Limb (tissue), 2 donors: ENCODE measurements around the gene FBLN2.
"Not testable (repeated sequence)": the region's sequence is repeated elsewhere in the genome, so short reads cannot be mapped to it uniquely, and the experiment has no call there.

Experiments
- DNase-seq, 2 donors: peaks; one replicate each; pipeline ENCODE4 v3.0.0-alpha.2; 2016; ENCODE audit errors: extremely low spot score in 2 of 2

Gene FBLN2

DNA sequence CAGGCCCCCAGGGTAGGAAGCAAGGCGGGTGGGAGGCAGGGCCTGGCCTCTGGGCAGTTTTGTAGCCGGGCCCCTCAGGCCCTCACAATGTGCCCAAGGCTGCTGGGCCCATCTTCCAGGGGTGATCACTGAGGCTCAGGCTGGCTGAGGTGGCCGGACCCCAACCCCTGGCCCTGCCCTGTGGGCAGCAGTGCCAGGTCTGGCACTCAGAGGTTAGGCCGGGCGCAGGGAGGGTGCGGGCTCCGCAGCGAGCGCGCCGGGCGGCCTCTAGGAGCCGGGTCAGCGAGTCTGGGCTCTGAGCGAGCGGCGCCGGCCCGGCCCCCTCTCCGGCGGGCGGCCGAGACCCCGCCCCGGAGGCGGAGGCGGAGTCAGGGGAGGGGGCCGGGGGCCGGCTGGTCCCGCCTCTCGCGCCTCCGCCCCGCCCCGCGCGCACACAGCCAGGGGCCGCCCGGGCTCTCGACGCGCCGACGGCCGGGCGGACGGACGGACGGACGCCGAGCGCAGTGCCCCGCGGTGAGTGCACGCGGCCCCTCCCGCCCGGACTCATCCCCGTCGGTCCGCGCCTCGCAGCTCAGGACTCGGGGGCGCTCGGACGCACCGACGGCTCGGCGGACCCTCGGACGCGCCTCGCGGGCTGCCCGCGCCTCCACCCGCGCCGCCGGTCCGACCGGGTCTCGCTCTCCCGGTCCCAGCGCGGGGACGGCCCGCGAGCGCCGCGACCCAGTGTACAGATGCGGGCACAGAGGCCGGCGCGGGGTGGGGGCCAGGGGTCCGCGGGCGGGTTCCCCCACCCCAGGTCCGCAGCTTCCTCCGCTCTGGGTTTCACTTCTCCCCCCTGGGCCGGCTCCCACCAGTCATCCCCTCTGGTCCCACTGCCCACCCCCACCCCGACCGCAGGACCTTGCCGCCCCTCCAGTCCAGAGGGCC is at the start of gene FBLN2:
Gene FBLN2, plus strand, starts transcription at position 430 of the 927 bp plus-strand sequence. CDS start 21,231 bp downstream, outside the sequence.
- DNase-seq: peak; percentile 57 to 80

DNA sequence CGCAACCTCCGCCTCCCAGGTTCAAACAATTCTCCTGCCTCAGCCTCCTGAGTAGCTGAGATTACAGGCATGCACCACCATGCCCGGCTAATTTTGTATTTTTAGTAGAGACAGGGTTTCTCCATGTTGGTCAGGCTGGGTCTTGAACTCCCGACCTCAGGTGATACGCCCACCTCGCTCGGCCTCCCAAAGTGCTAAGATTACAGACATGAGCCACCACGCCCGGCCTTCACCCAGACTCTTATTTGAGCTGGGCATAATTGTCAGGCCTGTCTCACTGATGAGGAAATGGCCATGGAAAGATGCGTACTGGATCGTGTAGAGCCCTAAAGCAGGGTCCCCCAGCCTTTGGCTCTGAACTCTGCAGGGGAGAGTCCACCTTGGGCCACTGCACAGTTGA is 49.7 kb upstream of the FBLN2 start:
- DNase-seq: not testable (repeated sequence)

DNA sequence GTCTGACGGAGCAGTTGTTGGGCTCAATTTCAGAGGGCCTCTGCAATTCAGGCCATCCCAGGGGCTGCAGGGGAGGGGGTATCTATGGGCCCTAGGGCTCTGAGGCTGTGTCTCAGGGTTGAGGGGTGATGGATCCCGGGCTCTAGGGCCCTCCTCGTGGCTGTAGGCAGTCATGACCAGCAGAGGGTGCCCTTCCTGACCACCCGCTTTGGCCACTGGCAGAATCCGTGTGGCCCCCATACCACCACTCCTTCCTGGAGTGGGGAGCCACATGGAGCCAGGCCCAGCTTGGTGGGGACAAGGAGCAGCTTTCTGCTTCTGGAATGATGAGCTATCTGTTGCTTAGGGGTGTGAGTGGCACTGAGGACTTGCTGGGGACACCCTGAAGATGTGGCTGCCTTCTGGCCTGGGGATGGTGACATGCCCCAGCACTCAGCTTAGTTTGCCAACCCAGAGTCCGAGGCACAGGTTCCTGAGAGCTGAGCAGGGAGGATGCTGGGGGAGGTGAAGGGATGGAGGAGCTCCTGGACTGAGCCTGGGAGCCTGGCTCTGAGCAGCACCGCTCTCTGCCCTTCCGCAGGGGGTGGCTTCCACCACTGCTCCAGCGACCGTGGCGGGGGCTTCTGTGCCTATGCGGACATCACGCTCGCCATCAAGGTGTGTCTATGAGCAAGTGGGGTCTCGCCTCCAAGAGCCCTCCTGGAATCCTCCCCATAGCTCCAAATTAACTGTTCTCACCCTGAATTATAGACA is 48.6 kb upstream of the FBLN2 start:
- no peak for DNase-seq

DNA sequence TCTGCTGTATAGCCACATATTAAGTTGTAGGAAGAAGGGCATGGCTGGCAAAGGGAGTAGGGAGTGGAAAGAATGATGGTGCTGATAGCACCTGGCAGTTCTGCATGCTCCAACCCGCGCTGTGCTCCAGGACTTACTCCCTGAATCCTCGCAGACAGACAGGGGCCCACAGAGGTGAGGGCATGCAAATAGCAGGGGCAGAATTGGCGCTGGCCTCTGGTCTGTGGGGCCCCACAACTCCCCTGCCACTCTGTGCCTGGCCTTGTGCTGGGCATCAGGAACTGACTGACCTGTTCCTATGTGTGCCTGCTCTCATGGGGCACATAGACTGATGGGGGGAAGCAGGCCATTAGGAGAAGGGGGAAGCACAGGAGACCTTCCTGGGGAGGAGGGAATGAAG is 47.9 kb upstream of the FBLN2 start:
- DNase-seq: no peak

DNA sequence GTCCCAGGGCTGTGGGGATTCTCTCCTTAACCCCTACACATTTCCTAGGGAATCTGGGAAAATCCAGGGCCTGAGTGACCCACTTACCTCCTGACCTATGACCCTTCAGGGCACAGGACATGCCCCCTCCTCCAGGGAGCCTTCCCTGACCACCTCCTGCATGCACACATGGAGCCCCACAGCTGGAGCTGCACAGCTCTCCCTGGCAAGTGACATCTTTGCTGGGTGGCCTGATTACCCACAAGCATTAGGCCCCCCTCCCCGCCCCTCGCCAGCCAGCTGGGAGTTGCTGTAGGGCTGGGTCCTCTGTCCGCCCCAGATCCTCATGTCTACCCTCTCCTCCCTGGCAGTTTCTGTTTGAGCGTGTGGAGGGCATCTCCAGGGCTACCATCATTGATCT is 47.4 kb upstream of the FBLN2 start:
- DNase-seq: no peak

DNA sequence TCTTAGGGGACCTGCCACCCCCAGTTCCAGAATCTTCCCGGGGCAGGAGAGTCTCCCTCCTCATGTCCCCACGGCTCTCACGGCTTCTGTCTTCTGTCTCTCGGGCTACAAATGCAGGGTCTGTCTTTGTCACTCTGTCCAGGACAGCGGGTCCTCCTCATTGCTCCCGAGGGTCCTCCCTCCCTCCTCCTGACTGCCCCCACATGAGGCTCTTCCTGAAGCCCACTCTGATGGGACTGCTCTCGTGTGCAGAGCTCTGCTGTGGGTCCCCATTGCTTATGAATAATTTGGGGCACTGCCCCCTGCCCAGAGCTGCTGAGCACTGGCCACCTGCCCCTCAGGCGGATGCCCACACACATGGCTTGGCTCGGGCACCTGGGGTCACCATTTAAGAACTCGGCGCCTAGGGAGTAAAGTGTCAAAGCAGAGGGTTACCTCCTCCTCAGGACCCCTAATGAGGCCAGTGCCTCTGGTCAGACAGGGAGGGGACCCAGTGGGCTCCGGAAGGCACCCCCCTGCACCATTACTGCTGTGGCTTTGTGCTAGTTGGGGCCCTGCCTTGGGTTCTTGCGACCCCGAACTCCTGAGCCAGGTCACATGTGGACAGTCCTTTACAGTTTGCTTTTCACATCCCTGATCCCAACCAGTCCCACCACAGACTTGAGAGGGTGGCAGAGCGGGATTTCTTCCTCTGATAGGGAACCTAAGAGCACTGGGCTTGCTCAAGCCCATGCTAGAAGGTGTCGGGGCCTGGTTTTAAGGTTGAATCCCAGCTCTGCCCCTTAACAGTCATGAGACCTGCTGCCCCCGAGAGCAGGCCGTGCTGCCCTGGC is 46.8 kb upstream of the FBLN2 start:
- no peak for DNase-seq

DNA sequence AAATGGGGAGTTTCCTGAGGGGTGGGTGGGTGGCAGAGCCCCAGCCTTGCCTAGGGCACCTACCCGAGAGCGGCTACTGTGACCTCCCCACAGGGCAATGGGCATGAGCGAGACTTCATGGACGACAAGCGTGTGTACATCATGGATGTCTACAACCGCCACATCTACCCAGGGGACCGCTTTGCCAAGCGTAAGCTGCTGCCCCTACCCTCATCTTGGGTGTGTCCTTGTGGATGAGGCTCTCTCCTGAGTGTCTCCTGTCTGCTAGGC is 46.2 kb upstream of the FBLN2 start:
- no peak for DNase-seq

DNA sequence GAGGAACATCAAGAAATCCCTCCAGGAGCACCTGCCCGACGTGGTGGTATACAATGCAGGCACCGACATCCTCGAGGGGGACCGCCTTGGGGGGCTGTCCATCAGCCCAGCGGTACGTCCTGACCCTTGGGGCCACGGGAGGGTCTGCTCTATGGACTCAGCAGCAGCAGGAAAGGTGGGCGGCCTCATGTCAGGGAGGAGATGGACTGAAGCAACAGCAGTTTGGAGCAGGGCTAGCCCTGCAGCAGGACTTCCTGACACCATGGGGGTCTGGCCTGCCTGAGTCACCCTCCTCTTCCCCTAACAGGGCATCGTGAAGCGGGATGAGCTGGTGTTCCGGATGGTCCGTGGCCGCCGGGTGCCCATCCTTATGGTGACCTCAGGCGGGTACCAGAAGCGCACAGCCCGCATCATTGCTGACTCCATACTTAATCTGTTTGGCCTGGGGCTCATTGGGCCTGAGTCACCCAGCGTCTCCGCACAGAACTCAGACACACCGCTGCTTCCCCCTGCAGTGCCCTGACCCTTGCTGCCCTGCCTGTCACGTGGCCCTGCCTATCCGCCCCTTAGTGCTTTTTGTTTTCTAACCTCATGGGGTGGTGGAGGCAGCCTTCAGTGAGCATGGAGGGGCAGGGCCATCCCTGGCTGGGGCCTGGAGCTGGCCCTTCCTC is 44.6 kb upstream of the FBLN2 start:
- DNase-seq: no peak

DNA sequence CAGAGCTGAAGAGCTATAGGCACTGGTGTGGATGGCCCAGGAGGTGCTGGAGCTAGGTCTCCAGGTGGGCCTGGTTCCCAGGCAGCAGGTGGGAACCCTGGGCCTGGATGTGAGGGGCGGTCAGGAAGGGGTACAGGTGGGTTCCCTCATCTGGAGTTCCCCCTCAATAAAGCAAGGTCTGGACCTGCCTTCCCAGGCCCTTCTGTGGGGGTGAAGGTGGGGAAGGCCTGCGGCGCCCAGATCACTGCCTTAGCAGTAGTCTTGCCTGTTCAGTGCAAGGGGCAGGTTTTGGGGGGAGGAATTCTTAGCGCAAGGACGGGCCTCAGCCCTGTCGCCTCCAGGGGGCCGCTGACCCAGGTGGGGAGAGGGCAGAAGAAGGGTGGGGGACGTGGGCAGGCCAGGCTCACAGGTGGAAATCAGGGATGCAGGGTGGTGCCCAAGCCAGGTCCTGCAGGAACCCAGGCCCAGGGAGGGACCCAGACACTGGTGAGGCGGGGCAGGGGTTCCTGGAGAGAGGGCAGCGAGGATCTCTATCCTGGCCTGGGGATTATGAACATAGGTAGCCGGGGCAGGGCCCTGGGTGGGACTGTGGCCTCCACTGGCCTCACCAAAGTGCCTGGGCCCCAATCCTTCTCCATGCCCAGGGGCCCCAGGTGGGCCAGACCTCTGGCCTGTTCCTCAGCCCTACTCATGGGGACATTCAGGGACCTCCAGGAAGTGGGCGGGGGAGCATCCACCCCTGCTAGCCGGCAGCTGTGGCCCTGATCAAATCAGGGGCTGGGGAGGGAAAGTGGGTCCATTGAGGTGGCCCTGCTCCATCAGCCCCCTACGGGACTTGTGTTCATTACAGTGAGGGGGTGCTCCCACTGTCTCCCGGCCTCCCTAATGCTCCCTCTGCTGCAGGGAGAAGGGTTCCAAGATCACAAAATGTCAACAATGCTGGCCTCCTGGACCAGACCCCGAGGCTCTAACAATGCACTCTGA is 43.5 kb upstream of the FBLN2 start:
- DNase-seq: no peak

DNA sequence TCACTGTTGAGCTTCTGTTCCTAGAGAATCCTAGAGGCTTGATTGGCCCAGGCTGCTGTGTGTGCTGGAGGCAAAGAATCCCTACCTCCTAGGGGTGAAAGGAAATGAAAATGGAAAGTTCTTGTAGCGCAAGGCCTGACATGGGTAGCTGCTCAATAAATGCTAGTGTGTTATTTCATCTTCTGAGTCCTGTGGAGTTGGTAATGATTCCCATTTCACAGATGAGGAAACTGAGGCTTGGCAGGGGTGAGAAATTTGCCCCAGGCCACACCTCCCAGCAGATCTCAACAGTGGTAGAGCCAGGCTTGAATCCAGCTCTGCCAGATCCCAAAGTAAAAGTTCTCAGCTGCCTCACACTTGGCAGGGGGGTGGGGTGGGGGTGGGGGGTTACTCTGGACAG is 42.7 kb upstream of the FBLN2 start:
- DNase-seq: no peak

DNA sequence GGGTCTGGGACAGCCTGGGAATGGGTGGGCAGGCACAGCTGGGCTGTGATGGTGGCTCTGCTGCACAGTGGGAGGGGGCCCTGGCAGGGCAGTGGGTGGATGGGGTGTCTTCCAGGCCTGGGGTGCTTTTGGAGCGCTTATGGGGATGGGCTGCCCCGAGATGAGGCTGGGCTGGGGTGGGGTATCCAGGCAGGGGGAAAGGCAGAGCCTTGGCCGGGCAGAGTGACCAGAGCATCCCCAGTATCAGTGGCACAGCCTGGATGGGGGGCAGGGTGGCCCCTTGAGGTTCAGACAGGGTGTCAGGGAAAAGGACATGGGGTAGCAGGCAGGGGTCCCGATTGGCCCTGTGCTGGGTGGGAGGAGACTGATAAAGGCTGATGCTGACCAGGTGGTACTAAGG is 42.2 kb upstream of the FBLN2 start:
- no peak for DNase-seq

DNA sequence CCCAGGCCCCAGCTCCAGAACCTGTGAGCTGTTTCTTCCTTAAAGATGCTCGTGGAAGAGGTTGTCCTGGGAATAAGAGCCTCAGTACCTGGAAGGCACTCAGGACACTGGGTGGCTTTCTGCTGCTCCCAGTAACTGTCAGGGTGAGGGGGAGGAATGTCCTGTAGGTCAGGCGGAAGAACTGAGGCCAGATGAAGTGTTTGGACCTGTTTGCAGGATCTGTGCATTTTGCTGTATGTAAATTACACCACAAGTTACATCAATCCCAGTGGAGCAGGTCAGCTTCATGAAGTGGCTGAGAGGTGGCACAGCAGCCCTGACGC is 41.7 kb upstream of the FBLN2 start:
- DNase-seq: no peak

DNA sequence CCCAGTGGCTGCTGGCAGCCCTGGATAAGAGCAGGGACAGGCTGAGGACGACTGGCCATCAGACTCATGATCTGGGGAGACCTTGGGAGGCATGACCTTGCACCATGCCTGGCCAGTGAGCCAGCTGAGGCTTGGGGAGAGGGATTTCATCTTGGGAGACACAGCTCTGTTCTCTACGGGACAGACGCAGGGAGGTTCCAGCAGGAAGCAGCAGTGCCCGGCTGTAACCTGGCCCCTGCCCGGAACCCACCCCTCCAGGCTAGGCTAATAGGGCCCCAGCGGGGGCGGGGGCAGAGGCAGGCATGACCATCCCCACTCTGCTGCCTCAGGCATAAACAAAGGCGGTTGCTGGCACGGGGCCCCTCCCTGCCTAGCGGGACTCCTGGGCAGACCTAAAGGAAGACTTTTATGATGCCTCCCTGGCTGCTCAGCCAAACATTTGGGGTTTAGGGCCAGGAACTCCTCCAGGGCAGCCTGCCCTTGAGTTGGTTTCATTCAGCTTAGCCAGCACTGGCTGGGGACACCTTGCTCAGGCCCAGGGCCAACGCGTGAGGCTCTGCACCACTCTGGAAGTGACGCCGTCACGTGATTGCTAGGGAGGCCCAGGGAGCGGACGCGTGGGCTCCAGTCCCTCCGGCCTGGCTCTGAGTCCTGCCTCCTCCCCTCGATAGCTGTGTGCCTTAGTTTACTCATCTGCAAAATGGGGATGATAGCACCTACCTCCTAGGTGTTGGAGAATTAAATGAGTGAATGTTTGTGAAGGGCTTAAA is 41.2 kb upstream of the FBLN2 start:
- DNase-seq: no peak

DNA sequence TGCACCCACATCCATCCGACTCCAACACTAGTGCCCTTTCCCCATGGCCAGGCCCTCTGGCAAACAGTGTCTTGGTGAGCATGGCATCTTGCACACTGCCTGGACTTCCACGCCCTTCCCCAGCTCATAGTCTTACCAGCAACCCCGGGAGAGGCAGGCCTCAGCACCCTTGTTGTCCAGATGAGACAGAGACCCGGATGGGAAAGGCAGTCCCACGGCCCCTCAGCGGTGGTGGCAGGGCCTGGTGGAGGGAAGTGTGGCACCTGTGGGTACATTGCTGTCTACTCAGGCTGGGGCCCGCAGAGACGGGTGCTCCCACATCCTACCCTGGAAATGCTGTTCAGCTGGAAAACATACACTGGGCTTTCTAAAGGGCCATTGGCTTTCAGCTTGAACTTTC is 40.4 kb upstream of the FBLN2 start:
- no peak for DNase-seq

DNA sequence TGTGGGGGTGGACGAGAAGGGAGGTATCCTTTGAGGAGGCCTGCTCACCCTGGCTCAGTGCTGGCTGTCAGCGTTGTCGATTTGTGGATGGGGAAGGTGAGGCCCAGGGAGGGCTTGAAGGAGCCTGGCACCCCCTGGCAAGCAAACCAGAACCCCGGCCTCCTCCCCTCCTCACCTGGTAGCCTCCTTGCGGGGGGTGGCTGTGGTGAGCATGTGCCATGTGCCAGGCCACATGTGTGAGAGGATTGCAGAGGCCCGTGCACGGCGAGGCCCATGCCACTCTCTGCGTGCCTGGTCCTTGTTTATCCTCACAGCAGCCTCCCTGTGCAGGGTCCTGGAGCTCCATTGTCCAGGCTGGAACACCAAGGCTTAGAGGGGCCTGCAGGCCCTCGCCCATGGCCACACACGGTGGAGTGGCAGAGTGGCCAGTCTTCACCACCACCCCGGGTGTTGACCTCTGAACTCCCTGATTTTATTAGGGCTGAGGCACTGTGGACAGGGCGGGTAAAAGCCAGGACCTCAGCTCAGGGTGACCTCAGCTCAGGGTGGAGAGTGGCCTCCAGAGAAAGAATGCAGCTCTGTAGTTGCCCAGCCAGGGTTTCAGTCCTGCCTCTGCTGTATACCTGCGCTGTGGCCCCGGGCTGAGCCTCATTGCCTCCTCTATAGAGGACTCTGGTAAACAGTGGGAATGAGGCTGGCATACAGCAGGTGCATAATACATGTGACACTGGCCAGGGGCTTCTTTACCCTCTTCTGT is 39.7 kb upstream of the FBLN2 start:
- no peak for DNase-seq

DNA sequence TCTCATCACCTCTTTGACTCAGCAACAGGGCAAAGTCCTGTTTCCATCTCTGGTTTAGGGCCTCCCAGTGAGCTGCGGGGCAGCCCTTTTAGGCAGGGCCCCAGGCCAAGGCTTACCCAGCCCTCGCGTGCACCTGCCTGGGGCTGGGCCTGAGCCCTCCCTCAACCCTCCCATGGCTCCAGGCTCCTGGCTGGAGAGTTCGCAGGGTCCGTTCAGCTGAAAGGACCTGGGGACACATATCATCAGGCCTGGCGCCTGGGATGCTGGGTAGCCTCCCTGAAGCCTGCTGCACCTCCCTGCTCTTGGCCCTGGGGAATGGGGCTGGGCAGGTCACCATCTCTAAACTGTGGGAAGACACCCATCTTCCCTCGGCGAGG is 39.1 kb upstream of the FBLN2 start:
- no peak for DNase-seq

DNA sequence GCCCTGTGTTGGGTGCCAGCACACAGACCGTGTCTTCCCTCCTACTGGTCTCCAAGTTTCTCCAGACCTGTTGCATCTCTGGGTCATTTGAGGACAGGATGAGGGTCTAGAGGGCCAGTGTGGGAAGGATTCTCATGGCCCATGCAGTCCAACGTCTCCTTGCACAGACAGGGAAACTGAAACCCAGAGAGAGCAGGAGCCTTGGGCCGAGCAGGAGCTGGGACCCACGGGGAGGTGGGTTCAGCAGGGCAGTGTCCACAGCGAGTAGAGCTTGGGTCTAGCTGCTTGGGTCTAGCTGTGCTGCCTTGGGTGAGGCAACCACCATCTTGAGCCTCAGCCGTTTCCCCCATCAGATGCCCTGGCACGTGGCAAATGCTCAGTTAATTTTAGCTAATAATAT is 36.5 kb upstream of the FBLN2 start:
- no peak for DNase-seq

DNA sequence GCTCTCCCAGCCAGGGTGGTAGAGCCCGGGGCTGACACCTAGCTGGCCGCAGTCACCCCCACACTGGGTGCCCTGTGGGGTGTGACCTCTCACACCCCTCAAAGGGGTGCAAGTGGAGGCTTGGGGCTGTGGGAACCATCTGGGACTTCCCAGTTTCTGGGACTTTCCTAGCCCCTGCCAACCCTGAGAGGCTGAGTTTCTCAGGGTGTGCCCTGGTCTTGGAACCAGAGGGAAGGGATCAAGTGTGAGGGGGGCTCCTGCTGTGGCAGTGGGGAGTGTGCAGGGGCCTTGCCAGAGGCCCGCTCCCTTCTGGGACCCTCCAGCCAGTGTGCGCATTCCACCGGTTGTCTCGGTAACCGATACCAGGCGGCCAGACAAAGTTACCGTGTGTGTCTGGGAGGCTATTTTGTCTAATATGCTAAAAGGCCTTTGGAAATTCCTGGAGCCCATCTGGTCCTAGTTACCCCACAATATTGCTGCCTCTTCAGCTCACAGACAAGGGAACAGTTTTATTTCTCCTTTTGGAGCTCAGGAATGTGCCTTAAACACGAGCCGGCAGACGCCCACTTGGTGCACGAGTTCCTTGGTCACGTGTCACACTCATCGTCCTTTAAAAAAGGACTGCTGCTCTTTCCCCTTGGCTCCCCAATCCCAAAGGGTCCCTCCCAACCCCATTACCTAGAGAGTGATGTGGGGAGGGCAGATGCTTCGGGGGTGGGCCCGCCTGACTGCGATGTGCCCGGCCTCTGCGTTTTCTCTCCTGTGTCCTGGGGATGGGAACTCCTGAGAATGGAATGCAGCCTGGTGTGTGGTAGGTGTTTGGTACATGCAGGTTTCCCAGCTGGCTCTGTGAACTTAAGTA is 35.6 kb upstream of the FBLN2 start:
- peak; percentile 66 to 68 for DNase-seq
